GM23338 (cell line): ENCODE measurements around the gene VPS39.

Source experiments
- CREB1 ChIP-seq: fragments of 250-450 bp; sonication (Bioruptor Pico); IDR thresholded peaks from 2 replicates; pipeline ENCODE4 v1.5.0; 2020; ENCODE audit warnings: low read depth, mild to moderate bottlenecking, moderate library complexity
- ETS1 ChIP-seq: IDR thresholded peaks from 2 replicates; pipeline ENCODE4 v1.6.1; 2016; ENCODE audit warnings: antibody characterized with exemption
- EZH2 ChIP-seq: fragments of 200-600 bp; sonication (generic); IDR thresholded peaks from one replicate; pipeline ENCODE4 v1.8.0; 2017; ENCODE audit warnings: antibody characterized with exemption, mild to moderate bottlenecking, low read depth; ENCODE audit not compliant: unreplicated experiment
- EZH2phosphoT487 ChIP-seq: fragments of 200-600 bp; sonication (generic); IDR thresholded peaks from one replicate; pipeline ENCODE4 v1.8.1; 2018; ENCODE audit warnings: antibody characterized with exemption; ENCODE audit not compliant: unreplicated experiment
- JUNB ChIP-seq: IDR thresholded peaks from one replicate; pipeline ENCODE4 v1.6.1; 2016; ENCODE audit warnings: antibody characterized with exemption; ENCODE audit not compliant: unreplicated experiment
- NANOG ChIP-seq: IDR thresholded peaks from 2 replicates; pipeline ENCODE4 v1.6.1; 2016; ENCODE audit warnings: antibody characterized with exemption, borderline replicate concordance
- POLR2AphosphoS5 ChIP-seq: IDR thresholded peaks from 2 replicates; pipeline ENCODE4 v1.6.1; 2016; ENCODE audit warnings: antibody characterized with exemption, low read depth
- STAT1 ChIP-seq: IDR thresholded peaks from one replicate; pipeline ENCODE4 v1.6.1; 2016; ENCODE audit warnings: antibody characterized with exemption; ENCODE audit not compliant: unreplicated experiment
- ZNF114 ChIP-seq: fragments of 250-450 bp; sonication (Bioruptor Pico); IDR thresholded peaks from 2 replicates; pipeline ENCODE4 v1.5.0; 2020; ENCODE audit warnings: mild to moderate bottlenecking, moderate library complexity
- ZNF331 ChIP-seq: fragments of 250-450 bp; sonication (Bioruptor Pico); IDR thresholded peaks from 2 replicates; pipeline ENCODE4 v1.5.0; 2020; ENCODE audit warnings: low read depth, mild to moderate bottlenecking, moderate library complexity
- TF ChIP-seq, protein P1 (sequence below), 2 experiments: fragments of 200-600 bp in 1 of 2; sonication (generic) in 1 of 2; conservative IDR thresholded peaks; 2 replicates each; pipeline versions ENCODE4 v1.5.1 to v1.6.1; 2016 to 2017; ENCODE audit warnings: antibody characterized with exemption in 2 of 2, low read depth in 2 of 2, mild to moderate bottlenecking in 2 of 2, moderate library complexity in 1 of 2
- TF ChIP-seq, protein P2 (sequence below): IDR thresholded peaks from one replicate; pipeline ENCODE4 v1.6.1; 2018; ENCODE audit warnings: antibody characterized with exemption; ENCODE audit not compliant: unreplicated experiment

DNA sequence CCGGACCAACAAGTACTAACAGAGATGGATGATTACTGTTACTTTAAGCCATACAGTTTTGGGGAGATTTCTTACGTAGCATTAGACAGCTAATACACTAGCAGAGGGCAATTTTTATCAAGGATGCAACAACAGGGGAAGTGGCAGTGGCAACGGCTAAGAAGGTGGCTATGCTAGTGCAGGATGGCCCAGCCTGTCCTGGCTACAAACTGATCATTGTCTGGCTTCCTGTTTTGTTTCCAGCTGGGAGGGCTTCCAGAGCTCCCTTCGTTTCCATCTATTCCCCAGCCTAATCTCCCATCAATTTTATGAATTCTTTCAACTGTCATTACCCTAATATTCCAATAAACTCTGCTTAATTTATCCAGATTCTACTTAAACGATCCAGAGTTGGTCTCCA is 35.6 kb downstream of the VPS39 start:
- TF ChIP-seq, protein P1, sequence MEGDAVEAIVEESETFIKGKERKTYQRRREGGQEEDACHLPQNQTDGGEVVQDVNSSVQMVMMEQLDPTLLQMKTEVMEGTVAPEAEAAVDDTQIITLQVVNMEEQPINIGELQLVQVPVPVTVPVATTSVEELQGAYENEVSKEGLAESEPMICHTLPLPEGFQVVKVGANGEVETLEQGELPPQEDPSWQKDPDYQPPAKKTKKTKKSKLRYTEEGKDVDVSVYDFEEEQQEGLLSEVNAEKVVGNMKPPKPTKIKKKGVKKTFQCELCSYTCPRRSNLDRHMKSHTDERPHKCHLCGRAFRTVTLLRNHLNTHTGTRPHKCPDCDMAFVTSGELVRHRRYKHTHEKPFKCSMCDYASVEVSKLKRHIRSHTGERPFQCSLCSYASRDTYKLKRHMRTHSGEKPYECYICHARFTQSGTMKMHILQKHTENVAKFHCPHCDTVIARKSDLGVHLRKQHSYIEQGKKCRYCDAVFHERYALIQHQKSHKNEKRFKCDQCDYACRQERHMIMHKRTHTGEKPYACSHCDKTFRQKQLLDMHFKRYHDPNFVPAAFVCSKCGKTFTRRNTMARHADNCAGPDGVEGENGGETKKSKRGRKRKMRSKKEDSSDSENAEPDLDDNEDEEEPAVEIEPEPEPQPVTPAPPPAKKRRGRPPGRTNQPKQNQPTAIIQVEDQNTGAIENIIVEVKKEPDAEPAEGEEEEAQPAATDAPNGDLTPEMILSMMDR (conservative IDR thresholded peaks at IDR 0.05; ENCODE audit: low read depth in 2 of 2) = no peak
- no peak for TF ChIP-seq EZH2phosphoT487
- no peak for TF ChIP-seq POLR2AphosphoS5
- TF ChIP-seq, protein P2, sequence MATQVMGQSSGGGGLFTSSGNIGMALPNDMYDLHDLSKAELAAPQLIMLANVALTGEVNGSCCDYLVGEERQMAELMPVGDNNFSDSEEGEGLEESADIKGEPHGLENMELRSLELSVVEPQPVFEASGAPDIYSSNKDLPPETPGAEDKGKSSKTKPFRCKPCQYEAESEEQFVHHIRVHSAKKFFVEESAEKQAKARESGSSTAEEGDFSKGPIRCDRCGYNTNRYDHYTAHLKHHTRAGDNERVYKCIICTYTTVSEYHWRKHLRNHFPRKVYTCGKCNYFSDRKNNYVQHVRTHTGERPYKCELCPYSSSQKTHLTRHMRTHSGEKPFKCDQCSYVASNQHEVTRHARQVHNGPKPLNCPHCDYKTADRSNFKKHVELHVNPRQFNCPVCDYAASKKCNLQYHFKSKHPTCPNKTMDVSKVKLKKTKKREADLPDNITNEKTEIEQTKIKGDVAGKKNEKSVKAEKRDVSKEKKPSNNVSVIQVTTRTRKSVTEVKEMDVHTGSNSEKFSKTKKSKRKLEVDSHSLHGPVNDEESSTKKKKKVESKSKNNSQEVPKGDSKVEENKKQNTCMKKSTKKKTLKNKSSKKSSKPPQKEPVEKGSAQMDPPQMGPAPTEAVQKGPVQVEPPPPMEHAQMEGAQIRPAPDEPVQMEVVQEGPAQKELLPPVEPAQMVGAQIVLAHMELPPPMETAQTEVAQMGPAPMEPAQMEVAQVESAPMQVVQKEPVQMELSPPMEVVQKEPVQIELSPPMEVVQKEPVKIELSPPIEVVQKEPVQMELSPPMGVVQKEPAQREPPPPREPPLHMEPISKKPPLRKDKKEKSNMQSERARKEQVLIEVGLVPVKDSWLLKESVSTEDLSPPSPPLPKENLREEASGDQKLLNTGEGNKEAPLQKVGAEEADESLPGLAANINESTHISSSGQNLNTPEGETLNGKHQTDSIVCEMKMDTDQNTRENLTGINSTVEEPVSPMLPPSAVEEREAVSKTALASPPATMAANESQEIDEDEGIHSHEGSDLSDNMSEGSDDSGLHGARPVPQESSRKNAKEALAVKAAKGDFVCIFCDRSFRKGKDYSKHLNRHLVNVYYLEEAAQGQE = no peak
- no peak for TF ChIP-seq STAT1
- TF ChIP-seq EZH2 = no peak
- no peak for TF ChIP-seq ETS1
- no peak for TF ChIP-seq JUNB
- no peak for TF ChIP-seq NANOG
- TF ChIP-seq CREB1 (CRISPR knock-in tag) = no peak
- TF ChIP-seq ZNF331 = no peak
- no peak for TF ChIP-seq ZNF114 (CRISPR knock-in tag)
